ENCODE data around the gene RAB13. TPM values are rescaled to one million over a fixed set of nuclear protein-coding genes. Genes with fewer than 3 reads are reported as not detected.

Gene RAB13
- total and polyA plus RNA-seq, 2 of the 13 experiments (the other 11 are each of a cell fraction or from before 2014, with no cell fraction given), result 15.9 to 24.7 TPM

DNA sequence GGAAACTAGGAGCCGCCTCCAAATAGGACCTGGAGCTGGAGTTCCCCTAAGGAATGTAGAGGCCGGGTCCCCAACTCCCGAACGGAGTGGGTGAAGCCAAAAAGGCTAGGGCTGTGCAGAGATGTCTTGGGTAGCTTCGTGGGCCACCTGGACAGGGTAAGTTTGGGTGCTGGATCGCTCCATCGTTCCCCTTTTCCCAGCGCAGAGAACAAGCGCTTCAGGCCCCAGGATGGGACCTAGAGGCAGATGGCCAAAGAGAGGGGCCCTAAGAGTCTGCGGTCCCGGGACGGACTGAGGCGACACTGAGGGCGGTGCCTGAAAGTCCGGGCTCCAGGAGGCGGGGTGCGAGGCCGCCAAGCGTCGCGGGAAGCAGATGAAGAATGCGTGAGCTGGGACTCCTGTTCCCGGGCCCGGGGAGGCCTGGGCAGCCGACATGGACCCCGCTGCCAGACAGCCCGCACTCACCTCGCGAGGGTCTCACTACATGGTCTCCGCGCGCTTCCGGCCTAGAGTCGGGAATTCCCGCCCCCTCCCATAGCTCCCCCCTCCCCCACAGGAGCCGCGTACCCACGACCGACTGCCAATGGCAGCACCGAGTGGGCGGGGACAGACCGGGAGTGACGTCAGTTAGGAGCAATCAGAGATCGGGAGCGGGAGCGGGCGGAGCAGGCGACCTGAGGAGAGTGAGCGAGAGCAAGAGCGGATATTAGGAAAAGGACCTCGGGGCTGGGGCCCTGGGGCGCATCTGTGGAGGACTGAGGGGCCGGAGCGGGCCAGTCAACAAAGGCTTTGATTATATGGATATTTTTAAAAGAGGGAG lies 22.9 kb downstream of the RAB13 start, which contains the start of gene SLC39A1 (continued):
- TF ChIP-seq, protein P1, sequence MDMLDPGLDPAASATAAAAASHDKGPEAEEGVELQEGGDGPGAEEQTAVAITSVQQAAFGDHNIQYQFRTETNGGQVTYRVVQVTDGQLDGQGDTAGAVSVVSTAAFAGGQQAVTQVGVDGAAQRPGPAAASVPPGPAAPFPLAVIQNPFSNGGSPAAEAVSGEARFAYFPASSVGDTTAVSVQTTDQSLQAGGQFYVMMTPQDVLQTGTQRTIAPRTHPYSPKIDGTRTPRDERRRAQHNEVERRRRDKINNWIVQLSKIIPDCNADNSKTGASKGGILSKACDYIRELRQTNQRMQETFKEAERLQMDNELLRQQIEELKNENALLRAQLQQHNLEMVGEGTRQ (IDR thresholded peaks at IDR 0.05; ENCODE audit: low read depth, low read length), result no peak
- TF ChIP-seq, protein P1 (CRISPR knock-in tag; IDR thresholded peaks at IDR 0.05; ENCODE audit: borderline replicate concordance), result no peak; the same call in 1 of the 2 replicates
- TF ChIP-seq MAFK (conservative IDR thresholded peaks at IDR 0.05 in 1 of 2, IDR thresholded peaks at IDR 0.05 in 1 of 2; ENCODE audit: low read length in 2 of 2) (no peak), PHF20 (CRISPR knock-in tag; IDR thresholded peaks at IDR 0.05) (peak; percentile 52), GABPB1 (CRISPR knock-in tag; IDR thresholded peaks at IDR 0.05) (peak; percentile 90), THAP11 (CRISPR knock-in tag; IDR thresholded peaks at IDR 0.05) (peak; percentile 85), ZNF331 (CRISPR knock-in tag; IDR thresholded peaks at IDR 0.05) (0 out of 2 replicates have a peak, but pooled peaks have one; percentile 9), JUND (CRISPR knock-in tag; IDR thresholded peaks at IDR 0.05) (0 out of 2 replicates have a peak, but pooled peaks have one; percentile 45), ZNF891 (CRISPR knock-in tag; IDR thresholded peaks at IDR 0.05) (0 out of 2 replicates have a peak, but pooled peaks have one; percentile 30), CREM (IDR thresholded peaks at IDR 0.05) (peak; percentile 83), CREM (CRISPR knock-in tag; IDR thresholded peaks at IDR 0.05) (no peak), KDM5A (IDR thresholded peaks at IDR 0.05; ENCODE audit: borderline replicate concordance, low read length) (peak; percentile 53; the same call in 1 of the 2 replicates), KLF12 (CRISPR knock-in tag; IDR thresholded peaks at IDR 0.05; ENCODE audit: borderline replicate concordance) (peak; percentile 92; the same call in 1 of the 2 replicates), ZFY (CRISPR knock-in tag; IDR thresholded peaks at IDR 0.05) (peak; percentile 86)
- TF ChIP-seq, protein P2, sequence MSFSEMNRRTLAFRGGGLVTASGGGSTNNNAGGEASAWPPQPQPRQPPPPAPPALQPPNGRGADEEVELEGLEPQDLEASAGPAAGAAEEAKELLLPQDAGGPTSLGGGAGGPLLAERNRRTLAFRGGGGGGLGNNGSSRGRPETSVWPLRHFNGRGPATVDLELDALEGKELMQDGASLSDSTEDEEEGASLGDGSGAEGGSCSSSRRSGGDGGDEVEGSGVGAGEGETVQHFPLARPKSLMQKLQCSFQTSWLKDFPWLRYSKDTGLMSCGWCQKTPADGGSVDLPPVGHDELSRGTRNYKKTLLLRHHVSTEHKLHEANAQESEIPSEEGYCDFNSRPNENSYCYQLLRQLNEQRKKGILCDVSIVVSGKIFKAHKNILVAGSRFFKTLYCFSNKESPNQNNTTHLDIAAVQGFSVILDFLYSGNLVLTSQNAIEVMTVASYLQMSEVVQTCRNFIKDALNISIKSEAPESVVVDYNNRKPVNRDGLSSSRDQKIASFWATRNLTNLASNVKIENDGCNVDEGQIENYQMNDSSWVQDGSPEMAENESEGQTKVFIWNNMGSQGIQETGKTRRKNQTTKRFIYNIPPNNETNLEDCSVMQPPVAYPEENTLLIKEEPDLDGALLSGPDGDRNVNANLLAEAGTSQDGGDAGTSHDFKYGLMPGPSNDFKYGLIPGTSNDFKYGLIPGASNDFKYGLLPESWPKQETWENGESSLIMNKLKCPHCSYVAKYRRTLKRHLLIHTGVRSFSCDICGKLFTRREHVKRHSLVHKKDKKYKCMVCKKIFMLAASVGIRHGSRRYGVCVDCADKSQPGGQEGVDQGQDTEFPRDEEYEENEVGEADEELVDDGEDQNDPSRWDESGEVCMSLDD (CRISPR knock-in tag; IDR thresholded peaks at IDR 0.05; ENCODE audit: borderline replicate concordance), result peak; percentile 58; the same call in 1 of the 2 replicates
- TF ChIP-seq, protein P3, sequence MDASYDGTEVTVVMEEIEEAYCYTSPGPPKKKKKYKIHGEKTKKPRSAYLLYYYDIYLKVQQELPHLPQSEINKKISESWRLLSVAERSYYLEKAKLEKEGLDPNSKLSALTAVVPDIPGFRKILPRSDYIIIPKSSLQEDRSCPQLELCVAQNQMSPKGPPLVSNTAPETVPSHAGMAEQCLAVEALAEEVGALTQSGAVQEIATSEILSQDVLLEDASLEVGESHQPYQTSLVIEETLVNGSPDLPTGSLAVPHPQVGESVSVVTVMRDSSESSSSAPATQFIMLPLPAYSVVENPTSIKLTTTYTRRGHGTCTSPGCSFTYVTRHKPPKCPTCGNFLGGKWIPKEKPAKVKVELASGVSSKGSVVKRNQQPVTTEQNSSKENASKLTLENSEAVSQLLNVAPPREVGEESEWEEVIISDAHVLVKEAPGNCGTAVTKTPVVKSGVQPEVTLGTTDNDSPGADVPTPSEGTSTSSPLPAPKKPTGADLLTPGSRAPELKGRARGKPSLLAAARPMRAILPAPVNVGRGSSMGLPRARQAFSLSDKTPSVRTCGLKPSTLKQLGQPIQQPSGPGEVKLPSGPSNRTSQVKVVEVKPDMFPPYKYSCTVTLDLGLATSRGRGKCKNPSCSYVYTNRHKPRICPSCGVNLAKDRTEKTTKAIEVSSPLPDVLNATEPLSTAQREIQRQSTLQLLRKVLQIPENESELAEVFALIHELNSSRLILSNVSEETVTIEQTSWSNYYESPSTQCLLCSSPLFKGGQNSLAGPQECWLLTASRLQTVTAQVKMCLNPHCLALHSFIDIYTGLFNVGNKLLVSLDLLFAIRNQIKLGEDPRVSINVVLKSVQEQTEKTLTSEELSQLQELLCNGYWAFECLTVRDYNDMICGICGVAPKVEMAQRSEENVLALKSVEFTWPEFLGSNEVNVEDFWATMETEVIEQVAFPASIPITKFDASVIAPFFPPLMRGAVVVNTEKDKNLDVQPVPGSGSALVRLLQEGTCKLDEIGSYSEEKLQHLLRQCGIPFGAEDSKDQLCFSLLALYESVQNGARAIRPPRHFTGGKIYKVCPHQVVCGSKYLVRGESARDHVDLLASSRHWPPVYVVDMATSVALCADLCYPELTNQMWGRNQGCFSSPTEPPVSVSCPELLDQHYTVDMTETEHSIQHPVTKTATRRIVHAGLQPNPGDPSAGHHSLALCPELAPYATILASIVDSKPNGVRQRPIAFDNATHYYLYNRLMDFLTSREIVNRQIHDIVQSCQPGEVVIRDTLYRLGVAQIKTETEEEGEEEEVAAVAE (CRISPR knock-in tag; IDR thresholded peaks at IDR 0.05; ENCODE audit: borderline replicate concordance), result 0 out of 2 replicates have a peak, but pooled peaks have one; percentile 26
- TF ChIP-seq, protein P4, sequence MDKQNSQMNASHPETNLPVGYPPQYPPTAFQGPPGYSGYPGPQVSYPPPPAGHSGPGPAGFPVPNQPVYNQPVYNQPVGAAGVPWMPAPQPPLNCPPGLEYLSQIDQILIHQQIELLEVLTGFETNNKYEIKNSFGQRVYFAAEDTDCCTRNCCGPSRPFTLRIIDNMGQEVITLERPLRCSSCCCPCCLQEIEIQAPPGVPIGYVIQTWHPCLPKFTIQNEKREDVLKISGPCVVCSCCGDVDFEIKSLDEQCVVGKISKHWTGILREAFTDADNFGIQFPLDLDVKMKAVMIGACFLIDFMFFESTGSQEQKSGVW (CRISPR knock-in tag; IDR thresholded peaks at IDR 0.05; ENCODE audit: borderline replicate concordance), result no peak
- TF ChIP-seq, protein P5, sequence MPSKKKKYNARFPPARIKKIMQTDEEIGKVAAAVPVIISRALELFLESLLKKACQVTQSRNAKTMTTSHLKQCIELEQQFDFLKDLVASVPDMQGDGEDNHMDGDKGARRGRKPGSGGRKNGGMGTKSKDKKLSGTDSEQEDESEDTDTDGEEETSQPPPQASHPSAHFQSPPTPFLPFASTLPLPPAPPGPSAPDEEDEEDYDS (CRISPR knock-in tag; IDR thresholded peaks at IDR 0.05), result peak; percentile 79
